Ishikawa (cell line): ENCODE results near the gene CEP250.
A peak's percentile ranks its signal among the peaks of the same experiment; 100 is the strongest.

Source experiments
- CEBPB ChIP-seq: IDR thresholded peaks from 2 replicates; pipeline ENCODE4 v1.6.1; 2012
- CREB1 ChIP-seq: IDR thresholded peaks from 2 replicates; pipeline ENCODE4 v1.6.1; 2012; ENCODE audit warnings: low read depth
- EGR1 ChIP-seq: IDR thresholded peaks from 2 replicates; pipeline ENCODE4 v1.6.1; 2012
- EP300 ChIP-seq: IDR thresholded peaks from 2 replicates; pipeline ENCODE4 v1.6.1; 2012; ENCODE audit warnings: borderline replicate concordance
- FOXM1 ChIP-seq: IDR thresholded peaks from 2 replicates; pipeline ENCODE4 v1.6.1; 2012; ENCODE audit warnings: low read depth, borderline replicate concordance
- NFIC ChIP-seq: IDR thresholded peaks from 2 replicates; pipeline ENCODE4 v1.6.1; 2012
- RAD21 ChIP-seq: IDR thresholded peaks from 2 replicates; pipeline ENCODE4 v1.6.1; 2012; ENCODE audit warnings: low read depth
- TAF1 ChIP-seq: IDR thresholded peaks from 2 replicates; pipeline ENCODE4 v1.6.1; 2012; ENCODE audit warnings: low read depth, mild to moderate bottlenecking
- TCF12 ChIP-seq: IDR thresholded peaks from 2 replicates; pipeline ENCODE4 v1.6.1; 2012; ENCODE audit warnings: low read depth
- TEAD4 ChIP-seq: IDR thresholded peaks from 2 replicates; pipeline ENCODE4 v1.6.1; 2012
- YY1 ChIP-seq: IDR thresholded peaks from 2 replicates; pipeline ENCODE4 v1.6.1; 2012; ENCODE audit warnings: low read depth
- ZBTB7A ChIP-seq: IDR thresholded peaks from 2 replicates; pipeline ENCODE4 v1.6.1; 2012; ENCODE audit warnings: low read depth
- TF ChIP-seq, protein P1 (sequence below): IDR thresholded peaks from 2 replicates; pipeline ENCODE4 v1.6.1; 2012
- TF ChIP-seq, protein P2 (sequence below): IDR thresholded peaks from 2 replicates; pipeline ENCODE4 v1.6.1; 2012; ENCODE audit warnings: low read depth, mild to moderate bottlenecking
- TF ChIP-seq, protein P3 (sequence below): IDR thresholded peaks from 2 replicates; pipeline ENCODE4 v1.6.1; 2012

CEP250 gene

DNA sequence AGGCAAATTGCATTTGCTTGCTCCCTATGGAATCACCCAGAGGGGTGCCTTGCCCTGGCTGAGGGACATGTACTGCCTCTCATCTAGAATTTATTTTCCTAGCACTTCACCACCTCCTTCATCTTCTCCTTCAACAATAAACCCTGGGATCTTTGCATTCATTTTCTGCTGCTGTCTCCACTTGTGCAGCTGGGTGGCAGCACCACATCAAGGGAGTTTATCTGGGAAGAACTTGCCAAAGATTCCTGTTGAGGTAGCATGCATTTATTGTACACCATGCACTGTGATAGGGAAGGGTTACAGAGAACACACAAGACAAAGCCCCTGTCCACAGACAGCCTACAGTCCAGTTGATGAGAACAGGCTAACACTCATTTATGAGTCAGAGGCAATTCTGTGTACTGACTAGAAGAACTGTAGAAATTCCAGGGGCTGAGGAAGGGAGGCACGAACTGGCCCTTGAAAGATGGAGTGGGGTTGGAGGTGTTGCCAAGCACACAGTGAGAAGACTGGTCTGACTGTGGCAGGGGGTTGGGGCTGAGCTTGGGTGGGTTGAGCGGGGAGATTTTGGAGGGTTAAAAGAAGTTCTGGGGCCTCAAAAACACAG lies 56.5 kb downstream of the CEP250 start:
- no peak for TF ChIP-seq TEAD4
- no peak for TF ChIP-seq CREB1
- no peak for TF ChIP-seq YY1
- TF ChIP-seq RAD21, result peak; percentile 81
- no peak for TF ChIP-seq FOXM1
- TF ChIP-seq, protein P1, sequence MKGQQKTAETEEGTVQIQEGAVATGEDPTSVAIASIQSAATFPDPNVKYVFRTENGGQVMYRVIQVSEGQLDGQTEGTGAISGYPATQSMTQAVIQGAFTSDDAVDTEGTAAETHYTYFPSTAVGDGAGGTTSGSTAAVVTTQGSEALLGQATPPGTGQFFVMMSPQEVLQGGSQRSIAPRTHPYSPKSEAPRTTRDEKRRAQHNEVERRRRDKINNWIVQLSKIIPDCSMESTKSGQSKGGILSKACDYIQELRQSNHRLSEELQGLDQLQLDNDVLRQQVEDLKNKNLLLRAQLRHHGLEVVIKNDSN, result no peak
- TF ChIP-seq TCF12, result no peak
- no peak for TF ChIP-seq TAF1
- TF ChIP-seq ZBTB7A, result no peak

DNA sequence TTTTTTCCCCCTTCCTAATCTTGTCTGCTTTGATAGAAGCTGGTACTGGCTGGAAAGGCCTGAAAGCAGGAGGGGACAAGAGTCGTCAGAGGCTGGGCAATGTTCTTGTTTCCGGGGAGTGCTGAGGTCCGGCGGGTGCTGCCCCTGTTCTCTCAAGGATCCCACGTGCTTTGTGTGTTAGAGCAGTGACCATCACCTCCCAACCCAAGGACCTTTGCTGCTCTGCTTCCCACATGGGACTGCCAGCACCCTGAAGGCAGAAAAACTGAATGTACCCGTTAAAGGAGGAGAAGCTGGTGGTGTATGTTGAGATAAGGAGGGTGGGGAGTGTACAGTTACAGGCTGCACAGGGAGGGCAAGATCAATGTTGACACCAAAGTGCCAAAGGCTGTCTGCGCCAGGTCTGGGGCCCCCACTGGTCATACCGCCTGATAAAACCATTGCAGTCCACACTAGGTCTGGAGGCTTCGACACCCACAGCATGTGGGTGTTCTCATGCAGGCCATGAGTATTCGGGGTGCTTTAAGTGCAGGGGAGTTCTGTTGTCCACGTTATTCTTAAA lies 59.1 kb downstream of the CEP250 start:
- no peak for TF ChIP-seq EP300
- TF ChIP-seq NFIC, result no peak

DNA sequence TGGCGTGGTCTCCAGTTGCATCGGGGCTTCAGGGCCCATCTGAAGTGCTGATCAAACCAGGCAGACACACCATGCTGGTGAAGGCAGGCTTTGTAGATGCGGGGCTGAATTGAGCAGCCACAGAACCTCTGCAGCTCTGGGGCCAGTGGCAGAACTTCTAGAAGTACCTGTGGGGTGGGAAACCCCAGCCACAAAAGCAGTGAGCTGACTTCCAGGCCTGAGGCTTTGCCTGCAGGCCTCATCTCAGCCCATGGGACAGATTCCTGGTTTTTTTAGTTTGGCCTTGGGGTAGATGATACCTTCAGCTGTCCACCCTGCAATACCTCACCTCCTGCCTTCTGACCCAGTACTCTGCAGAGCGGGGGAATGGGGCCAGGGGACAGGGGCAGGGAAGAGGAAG lies 59.9 kb downstream of the CEP250 start:
- no peak for TF ChIP-seq EP300
- TF ChIP-seq, protein P2, sequence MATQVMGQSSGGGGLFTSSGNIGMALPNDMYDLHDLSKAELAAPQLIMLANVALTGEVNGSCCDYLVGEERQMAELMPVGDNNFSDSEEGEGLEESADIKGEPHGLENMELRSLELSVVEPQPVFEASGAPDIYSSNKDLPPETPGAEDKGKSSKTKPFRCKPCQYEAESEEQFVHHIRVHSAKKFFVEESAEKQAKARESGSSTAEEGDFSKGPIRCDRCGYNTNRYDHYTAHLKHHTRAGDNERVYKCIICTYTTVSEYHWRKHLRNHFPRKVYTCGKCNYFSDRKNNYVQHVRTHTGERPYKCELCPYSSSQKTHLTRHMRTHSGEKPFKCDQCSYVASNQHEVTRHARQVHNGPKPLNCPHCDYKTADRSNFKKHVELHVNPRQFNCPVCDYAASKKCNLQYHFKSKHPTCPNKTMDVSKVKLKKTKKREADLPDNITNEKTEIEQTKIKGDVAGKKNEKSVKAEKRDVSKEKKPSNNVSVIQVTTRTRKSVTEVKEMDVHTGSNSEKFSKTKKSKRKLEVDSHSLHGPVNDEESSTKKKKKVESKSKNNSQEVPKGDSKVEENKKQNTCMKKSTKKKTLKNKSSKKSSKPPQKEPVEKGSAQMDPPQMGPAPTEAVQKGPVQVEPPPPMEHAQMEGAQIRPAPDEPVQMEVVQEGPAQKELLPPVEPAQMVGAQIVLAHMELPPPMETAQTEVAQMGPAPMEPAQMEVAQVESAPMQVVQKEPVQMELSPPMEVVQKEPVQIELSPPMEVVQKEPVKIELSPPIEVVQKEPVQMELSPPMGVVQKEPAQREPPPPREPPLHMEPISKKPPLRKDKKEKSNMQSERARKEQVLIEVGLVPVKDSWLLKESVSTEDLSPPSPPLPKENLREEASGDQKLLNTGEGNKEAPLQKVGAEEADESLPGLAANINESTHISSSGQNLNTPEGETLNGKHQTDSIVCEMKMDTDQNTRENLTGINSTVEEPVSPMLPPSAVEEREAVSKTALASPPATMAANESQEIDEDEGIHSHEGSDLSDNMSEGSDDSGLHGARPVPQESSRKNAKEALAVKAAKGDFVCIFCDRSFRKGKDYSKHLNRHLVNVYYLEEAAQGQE, result no peak
- TF ChIP-seq RAD21, result no peak
- TF ChIP-seq, protein P1, result no peak
- TF ChIP-seq, protein P3, sequence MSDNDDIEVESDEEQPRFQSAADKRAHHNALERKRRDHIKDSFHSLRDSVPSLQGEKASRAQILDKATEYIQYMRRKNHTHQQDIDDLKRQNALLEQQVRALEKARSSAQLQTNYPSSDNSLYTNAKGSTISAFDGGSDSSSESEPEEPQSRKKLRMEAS, result no peak
- TF ChIP-seq EGR1, result no peak
- TF ChIP-seq TAF1, result no peak
- TF ChIP-seq TEAD4, result no peak
- TF ChIP-seq CREB1, result no peak
- no peak for TF ChIP-seq NFIC
- TF ChIP-seq YY1, result no peak
- TF ChIP-seq ZBTB7A, result no peak
- no peak for TF ChIP-seq FOXM1
- no peak for TF ChIP-seq CEBPB
- TF ChIP-seq TCF12, result no peak

DNA sequence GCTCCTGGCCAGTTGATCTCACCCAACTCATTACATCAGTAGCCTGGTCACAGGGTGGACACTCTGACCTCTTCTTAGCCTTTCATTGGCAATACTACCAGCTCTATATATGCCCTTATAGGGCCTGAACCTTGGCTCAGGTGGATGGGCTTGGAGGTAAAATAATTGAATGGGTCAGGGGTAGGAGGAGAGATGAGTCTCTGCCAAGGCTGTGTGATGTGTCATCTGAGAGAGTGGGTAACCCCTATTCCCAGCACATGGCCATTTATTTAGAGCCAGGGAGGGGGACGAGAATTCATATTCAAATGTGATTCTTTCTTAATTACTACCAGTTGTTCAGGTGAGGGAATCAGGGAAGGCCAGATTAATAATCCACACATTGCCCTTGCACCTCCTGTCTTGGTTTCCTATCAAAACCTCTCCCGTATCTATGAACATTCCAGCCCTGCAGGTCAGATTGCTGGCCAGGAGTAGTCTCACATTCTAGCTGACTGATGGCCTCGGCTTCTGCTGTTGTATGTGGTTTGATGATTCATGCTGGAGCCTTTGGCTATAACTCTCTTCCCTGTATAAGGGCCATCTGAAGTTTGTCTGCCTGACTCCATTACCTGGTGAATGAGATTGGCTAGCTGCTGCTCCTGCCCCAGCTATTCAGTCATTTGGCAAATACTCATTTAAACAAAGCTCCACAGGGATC lies 60.7 kb downstream of the CEP250 start:
- no peak for TF ChIP-seq YY1
- no peak for TF ChIP-seq ZBTB7A
- no peak for TF ChIP-seq CEBPB
- TF ChIP-seq RAD21, result no peak
- TF ChIP-seq EGR1, result no peak
- TF ChIP-seq, protein P2, result no peak
- no peak for TF ChIP-seq CREB1
- no peak for TF ChIP-seq EP300

DNA sequence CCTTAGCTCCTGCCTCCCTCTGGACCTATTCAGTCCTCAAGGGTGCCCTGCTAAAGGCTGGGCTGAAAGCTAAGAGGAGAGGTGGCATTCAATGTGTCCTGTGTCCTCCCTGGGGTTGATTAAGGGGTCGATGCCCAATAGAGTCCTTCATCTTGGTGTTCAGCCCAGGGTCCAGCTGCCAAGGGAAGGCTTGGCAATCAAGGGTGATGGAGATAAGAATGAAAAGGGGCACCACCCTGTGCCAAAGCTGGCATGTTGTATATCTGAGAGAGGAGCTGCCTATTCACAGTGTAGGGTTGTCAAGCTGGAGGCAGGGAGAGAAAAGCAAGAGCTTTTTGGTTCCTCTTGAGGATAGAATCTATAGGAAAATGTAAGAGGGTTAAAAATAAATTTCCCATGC lies 61.7 kb downstream of the CEP250 start:
- TF ChIP-seq TAF1 (no peak), TEAD4 (no peak), FOXM1 (no peak), YY1 (no peak), EGR1 (no peak), ZBTB7A (no peak), NFIC (no peak)
- TF ChIP-seq, protein P2, result no peak
- TF ChIP-seq, protein P1, result no peak
